ENCODE measurements around the gene GRM7. TPM values are rescaled to one million over a fixed set of nuclear protein-coding genes. Genes with fewer than 3 reads are reported as not detected.

Gene GRM7
- total RNA-seq, 1 donor from 2014 or later: not detected

DNA sequence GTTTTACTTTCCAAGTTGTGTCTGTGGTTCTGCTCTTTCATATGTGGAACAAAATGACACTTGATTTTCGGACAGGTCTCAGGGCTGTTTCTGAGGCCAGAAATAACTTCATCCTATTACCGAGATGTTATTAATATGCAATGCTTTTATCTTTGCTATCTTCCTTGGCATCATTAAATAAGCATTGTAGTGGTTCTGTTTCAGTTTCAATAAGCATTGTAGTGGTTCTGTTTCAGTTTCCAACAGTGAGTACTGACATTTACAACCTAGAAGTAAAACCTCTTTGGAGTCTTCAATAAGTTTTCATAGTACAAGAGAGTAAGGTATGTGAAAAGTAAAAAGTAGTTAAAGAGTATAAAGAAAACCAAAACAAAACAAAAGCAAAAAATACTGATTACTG lies 746.2 kb downstream of the GRM7 start:
- ATAC-seq: no peak

DNA sequence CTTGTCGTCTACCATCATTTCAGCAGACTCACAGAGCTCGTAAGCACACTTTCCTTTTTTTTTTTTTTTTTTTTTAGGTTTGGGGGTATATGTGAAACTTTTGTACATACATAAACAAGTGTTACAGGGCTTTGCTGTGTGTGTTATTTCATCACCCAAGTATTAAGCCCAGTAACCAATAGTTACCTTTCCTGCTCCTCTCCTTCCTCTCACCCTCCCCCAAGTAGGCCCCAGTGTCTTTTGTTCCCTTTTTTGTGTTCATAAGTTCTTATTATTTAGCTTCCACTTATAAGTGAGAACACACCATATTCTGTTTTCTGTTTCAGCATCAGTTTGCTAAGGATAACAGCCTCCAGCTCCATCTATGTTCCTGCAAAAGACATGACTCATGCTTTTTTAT lies 746.8 kb downstream of the GRM7 start:
- no peak for ATAC-seq

DNA sequence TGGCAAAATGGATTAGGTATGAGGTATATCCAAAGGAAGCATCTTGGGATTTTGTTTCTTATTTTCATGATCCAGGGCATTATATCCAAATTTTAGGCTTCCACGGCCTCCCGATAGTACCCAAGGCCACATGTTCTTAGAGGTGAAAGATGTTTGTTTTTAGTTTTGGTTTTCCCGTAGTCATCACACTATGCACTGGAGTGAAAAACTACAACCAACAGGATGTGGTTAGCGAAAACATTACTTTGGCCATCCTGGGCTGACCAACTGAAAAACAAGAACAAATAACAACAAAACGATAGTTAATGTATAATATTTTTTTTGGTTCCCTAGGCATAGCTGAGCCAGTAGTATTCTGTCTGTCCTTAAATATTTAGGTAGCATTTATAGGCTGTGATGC lies 749.7 kb downstream of the GRM7 start:
- ATAC-seq: no peak

DNA sequence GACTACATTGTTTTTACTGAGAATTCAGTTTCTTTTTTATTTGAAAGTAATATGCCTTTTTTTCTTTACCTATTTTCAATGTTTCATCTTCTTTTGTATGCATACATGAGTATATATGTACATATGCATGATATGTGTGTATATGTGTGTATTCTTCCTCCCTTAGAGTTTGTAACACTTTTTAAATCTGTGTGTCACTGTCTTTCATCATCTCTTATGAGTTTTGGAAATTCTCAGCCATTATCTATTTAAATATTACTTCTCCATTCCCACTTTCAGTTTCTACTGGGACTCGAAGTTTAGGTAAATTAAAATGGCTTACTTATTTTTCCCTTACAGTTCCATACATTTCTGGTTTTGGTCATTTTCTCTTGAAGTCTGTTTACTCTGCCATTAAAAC lies 754.1 kb downstream of the GRM7 start:
- no peak for ATAC-seq

DNA sequence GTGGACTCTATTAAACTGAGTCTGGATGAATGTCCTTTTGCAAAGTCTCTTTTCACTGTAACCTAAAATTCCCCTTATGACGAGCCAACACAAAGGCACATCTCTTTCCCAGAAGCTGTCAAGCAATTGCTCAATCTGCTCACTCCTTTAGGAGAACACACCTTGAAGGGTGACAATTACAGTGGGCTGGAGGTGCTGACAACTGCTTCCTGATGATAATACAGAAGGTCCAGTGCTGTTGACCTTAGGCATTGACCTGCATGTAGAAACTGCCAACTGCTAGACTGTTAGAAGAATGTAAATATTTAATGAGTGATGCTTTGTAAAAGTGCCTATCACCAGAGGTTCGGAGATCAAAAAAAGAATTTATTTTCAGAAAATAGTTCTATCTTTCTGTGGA lies 757.7 kb downstream of the GRM7 start:
- ATAC-seq: no peak

DNA sequence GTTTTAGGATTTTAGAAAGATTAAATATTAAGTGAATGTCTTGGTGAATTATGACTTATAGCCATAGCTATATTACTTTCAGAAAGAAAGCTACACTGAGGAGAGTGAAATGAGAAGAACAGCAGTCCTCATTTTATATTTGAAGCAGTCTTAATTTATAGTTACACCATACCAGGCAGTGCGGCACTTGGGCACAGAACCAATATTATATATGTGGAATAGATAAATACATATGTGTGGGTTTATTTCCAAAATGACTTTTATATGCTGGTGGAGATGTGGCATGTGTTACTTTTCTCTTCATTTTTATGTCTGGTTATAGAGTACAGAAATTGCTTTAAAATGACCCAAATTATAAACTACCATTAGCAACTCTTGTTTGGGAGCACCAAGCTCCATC lies 759.5 kb downstream of the GRM7 start:
- no peak for ATAC-seq

DNA sequence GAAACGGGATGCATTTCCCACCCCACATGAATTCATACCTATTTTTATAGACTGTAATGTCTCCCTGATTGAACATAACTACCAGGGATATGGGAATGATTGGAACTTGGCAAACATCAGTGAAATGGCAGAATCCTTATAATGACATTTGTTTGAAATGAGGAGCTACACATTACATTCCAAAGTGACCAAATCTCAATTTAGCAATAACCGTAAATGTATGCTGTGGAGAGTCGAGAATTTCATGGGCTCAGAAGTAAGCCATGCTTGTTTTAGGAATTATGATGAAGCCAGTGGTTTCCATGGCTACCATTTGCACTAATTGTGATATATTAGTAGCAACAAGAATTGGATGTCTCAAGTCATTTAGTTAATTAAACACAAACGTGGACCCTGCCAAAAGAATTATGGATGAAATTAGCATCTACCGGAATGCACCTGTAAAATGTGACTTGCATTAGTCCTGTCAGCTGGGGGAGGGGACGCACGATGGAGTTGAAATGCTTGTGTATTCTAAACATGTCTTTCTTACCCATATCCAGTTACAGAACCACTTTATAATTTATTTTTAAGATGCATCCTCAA lies 760.2 kb downstream of the GRM7 start:
- no peak for ATAC-seq

DNA sequence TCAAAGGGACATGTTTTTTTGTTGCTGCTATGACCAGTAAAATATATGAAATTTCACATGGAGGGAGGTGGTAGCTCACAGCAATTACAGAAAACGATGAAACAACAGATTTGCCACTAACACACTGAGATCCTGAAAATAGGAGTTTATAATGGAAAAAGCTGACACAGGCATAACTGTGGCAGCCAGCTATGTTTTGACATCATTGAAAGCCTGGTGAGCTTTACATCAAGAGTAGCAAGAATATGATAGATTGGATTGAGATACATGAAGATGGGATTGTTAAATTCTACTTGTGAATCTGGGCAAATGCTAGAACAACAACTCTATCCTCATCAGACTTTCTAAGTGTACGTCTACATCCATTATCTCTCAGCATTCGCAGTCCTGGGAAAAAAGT lies 760.7 kb downstream of the GRM7 start:
- ATAC-seq: no peak

DNA sequence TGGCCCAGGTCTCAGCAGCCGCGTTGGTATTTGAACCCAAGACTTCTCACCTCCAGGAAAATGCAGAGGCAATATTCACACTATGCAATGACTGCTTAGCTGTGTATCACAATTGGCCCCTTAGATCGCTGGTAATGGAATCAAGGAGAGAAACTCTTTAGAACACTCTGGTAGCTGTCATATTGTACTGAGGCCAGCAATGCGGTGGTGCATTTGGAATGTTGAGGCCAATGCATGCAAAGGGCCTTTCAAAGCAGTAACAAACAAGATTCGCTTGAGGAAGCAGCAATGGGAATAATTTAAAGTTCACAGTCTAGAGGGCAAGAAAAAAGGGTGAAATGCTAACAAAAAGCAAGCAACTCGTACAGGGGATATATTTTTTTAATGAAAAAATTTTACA lies 764.1 kb downstream of the GRM7 start:
- no peak for ATAC-seq

DNA sequence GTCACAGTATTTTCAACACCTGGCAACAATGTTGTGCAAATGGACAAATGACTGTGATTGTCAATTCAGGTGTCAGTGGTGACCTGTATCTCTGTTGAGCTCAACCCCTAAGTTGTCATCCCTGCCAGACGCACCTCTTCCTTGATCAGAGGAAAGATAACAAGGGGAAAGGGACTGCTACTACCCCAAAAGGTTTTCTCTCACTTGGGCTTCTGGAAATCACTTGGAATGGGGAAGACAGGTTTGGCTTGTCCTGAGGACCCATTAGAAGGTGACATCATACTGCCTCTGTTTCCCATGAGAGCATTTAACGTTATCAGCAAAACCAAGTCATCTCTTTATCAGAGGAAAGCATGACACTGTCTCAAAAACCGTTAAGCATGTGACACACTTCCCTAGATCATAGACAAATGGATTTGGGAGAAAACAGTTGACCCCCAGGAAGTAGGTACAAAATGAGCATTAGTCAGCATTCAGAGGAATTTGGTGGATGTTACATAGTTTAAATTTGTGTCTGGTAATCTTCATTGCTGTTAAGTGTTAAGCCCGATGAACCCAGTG lies 769.5 kb downstream of the GRM7 start:
- no peak for ATAC-seq

DNA sequence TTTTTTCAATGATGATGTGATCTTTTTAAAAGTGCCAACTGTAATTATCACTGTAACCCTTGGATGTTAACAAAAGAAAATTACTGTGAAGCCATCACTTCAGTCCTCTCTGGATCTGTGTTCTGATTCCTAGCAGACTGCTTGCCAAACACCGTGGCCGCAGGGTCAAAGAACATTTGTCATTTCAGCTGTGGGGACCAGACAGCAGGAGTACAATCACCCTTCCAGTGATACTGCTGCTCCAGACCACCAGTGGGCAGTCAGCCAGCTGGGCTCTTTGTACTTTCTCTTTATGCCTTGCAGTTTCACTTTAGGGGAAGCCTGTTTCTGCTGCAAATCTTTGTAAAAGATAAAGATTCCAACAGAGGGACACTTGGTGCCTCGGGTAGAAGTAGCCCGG lies 770.0 kb downstream of the GRM7 start:
- no peak for ATAC-seq

DNA sequence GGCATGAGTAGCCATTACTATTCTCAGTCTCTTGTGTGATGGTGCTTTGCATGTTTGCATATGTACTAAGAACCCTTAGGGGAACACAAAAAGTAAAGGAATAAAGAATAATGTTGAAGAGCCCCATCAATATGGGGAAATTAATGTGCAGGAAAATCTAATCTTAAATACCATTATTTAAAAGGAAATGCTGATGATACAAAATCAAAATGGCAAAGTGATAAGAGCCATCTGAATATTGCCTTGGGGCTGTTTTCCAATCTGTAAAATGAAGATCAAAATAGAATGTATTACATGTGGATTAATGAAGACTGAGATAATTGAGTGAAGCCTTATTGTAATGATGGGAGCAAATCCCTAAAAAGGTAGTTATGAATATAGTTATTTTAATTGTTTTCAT lies 771.4 kb downstream of the GRM7 start:
- ATAC-seq: no peak

DNA sequence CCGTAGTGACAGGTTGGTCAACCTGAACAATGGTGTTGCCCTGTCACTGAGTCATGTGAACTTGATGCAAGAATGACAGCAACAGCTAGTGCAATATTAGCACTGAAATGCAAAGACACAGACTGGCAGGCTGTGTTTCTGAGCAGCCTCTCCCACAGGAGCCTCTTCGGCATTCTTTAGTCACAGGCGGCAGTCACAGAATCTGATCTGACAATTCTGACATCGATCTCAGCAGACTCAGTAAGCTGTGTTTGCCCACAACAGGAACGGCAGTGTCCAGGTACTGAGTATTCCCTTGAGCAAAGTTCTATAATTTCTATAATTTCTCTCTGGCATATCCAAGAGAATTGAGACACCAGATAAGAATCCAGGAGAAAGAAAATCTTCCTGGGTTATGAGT lies 776.8 kb downstream of the GRM7 start:
- no peak for ATAC-seq

DNA sequence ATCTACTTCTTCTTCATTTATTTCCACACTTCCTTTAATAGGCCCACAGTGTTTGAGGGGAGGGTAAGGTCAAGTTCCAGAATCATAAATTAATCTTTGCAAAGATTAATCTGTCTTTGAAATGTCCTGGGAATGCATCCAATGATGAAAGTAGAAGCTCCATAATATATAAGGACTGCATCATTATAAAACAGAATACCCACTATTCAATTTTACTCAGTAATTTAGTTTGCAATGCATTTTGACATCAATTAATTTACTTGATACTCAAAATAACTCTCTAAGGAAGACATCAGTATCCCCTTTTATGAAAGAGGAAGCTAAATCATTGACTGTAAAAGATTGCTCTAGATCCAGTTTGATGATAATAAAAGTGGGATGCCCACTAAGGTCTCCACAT lies 777.2 kb downstream of the GRM7 start:
- ATAC-seq: no peak

DNA sequence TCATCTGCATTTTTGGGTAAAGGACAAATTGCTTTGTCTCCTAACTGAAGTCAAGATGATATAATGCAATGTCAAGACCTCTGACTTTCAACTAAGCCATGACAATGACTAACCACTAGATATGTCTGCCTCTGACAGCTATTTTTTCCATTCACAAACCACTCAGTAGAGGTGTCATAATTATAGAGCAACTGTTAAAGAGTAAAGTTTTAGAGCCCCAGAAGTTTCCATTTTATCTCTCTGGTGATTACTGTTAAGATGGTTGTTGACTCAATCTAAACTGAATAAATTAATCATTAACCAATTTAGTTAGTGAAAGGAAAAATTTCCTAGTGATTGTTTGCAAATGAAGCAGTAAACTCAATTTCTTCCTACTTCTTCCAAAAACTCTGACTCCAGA lies 779.9 kb downstream of the GRM7 start:
- no peak for ATAC-seq

DNA sequence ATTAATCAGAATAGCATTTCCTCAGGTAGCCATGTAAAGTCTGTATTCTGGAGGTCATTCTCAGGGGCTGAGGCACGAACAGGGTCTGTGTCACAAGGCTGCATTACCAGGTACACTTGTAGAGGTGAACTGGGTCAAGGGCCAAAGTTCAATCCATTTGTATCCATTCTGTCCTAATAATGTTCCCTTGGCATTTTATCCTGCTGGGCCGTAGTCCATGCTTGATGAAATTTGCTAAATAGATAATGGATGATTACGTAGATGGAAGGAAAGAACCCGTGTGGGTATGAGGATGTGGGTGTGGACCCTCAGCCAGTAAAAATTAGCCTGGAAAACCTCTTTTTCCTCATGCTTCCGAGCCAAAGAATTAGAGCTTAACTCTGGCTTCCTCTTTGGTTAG lies 785.9 kb downstream of the GRM7 start:
- ATAC-seq: no peak

DNA sequence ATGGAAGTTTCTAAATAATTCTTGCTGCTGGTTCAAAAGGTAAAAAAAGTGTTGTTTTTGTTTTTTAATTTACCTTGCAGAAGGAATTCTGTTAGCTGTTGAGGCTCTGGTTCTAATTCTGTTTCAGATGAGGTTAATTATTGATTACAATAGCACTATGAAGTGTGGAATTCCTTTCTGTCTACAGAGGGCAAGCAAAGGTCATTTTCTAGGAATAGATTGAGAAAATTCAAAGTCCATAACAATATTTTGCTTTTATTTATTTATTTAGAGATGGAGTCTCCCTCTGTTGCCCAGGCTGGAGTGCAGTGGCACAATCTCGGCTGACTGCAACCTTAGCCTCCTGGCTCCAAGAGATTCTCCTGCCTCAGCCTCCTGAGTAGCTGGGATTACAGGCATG lies 789.6 kb downstream of the GRM7 start:
- ATAC-seq: no peak

DNA sequence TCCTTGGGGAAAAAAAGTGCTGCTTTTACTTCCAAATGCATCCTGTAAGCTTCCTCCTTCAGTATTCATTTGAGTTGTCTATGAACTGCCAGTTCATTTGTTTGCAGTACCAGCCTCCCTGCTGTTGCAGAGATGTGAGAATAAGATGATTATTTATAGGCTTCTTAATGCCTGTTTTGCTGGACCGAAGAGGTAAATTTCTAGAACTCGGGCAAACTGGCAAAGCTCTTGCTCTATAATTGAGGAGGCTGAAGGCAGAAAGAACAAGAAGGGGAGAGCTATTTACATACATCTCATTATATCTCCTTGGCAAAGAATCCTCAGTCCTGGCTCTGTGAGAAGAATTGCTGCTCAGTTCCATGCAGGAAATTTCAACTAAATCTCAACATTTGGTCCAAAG lies 790.4 kb downstream of the GRM7 start:
- no peak for ATAC-seq

DNA sequence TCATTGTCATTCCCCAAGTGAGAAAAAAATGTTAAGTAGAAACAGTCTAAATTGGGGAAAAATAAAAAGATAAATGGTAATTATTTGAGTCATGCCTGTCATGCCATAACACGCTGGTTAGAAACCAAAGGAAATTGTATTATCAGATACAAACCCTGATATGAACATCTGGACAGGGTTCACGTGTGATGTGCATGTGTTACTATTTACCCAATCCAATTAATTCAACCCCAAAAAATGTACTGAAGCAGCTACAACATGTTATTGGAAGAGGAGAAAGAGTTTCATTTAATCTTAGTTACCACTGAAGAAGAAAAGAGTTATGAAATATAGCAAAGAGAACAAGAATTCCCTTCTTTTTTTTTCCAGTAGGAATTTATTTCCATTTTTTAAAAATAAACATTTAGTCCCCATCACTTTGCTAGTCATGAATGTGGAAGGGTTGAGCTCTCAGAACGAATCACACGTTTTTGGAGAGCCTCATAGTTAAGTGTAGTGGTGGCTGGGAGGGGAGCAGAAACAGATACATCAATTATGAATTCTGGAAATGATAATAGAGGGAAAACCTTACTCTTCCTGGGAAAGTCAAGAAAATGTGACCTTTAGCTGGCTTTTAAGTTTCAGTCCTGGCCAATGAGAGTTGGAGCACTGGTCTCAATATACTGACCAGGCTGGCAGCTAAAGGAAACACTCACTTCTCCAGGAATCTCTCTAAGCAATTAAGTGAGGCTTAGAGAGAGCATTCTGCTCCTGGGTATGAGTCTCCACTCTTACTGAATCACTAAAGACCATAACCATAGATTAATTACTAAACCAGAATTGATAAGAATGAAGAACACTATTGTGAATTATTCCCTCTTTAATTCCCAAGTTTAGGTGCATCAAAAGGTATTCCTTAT lies 796.5 kb downstream of the GRM7 start:
- no peak for ATAC-seq

DNA sequence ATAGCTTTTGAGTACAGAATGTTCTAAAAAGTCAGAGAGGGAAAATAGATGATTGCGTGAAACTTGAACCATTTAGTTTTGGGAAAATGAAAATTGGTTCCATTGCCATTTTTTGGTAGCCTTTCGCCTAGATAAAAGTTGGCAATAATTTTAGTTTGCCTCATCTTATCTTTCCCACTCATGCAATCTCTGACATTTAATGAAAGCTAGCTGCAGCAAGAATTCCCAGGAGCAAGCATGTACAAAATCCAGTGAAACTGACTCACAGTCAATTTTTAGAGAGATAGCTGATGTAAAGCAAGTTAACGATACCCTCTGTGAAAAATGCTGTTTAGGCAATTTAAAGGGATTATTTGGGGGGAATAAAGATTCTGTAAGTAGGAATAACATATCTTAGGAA lies 797.4 kb downstream of the GRM7 start:
- ATAC-seq: no peak

DNA sequence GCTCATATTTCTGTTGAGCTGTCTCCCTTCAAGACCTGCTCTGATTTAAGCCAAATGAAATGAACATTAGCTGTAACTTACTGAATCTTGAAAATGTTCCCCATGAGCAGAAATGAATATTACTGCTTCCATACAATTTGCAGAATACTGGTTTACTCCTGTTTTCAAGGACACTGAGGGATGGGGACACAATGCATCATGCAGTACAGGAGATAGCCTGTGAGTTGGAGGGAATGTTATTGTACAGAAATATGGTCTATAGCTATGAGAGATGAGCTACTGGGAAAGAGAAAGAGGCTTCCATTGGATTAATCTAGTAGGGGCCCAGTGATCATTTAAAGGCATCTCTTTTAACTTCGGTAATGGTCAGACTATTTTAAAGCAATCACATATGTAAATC lies 798.2 kb downstream of the GRM7 start:
- ATAC-seq: no peak

DNA sequence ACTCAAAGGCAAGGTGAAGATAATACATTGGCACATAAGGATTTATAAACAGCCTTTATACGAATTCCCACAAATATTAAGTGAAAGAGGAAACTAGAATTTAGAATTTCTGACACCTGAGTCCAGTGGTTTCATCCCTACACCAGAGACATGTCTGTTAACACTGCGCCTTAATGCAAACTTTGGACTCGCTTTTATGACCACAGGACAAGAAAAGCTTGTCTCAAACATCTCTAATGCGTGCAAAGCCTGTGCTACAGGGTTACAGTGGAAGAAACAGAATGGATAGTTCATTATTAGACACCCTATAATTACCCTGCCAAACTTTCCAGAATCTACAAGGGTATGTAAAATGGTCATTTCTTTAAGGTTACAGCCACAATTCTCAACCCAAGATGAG lies 802.9 kb downstream of the GRM7 start:
- ATAC-seq: no peak

DNA sequence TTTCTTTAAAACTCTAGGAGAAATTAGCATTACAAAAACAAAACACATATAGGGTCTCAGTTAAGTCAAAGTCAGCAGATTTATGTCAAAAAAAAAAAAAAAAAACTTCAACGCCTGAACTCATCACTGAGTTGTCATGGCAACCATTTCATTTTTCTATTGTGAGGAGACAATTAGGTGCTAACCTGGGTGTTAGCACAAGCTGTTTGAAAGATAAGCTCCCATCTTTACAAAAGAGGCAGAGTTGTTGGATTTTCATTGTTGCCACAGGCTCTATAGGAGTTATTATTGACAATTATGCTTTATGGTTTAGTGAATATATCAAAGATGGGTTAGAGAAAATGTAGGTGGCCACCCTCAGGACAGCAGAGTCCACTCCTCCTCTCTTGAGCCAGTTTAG lies 806.9 kb downstream of the GRM7 start:
- ATAC-seq: no peak

DNA sequence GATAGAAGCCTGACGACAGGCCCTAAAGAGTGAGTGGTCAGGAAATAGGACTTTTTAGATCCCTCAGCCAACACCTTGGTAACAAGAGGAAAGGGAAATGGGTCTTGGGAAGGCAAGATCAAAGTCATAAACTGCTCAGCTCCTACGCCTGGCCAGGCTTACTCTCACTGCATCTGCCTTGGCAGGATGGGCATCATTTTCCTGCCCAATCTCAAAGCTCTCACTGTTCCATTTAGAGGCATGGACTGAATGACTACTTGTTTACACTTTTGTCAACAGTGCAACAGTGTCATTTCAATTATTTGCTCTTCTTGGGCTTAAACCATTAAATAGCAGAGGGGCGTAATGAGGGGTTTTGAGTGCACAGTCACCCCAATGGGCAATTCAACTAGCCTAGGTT lies 808.7 kb downstream of the GRM7 start:
- ATAC-seq: no peak
